Right atrium auricular region (tissue), 2 donors: ENCODE data around the gene MAFB. TPM values are rescaled to one million over a fixed set of nuclear protein-coding genes. Genes with fewer than 3 reads are reported as not detected.

ENCODE experiments used
- DNase-seq: peaks from one replicate; pipeline ENCODE4 v3.0.0-alpha.2; 2019; ENCODE audit warnings: low spot score
- H3K27ac ChIP-seq, 2 donors: fragments of 200-600 bp; sonication (generic); 1 replicate in 1 of 2; 2 replicates in 1 of 2; pipeline ENCODE4 v1.5.1; 2016 to 2019
- H3K27me3 ChIP-seq, 2 donors: fragments of 200-600 bp; sonication (generic); one replicate each; pipeline versions ENCODE4 v1.5.1 to v1.6.0; 2017 to 2019
- H3K36me3 ChIP-seq: fragments of 200-600 bp; sonication (generic); one replicate; pipeline ENCODE4 v1.5.1; 2016
- H3K4me1 ChIP-seq, 2 donors: fragments of 200-600 bp; sonication (generic); one replicate each; pipeline versions ENCODE4 v1.5.1 to v1.6.0; 2017 to 2019
- H3K4me3 ChIP-seq, 2 donors: fragments of 200-600 bp; sonication (generic); 1 replicate in 1 of 2; 2 replicates in 1 of 2; pipeline ENCODE4 v1.5.1; 2017 to 2019; ENCODE audit warnings: mild to moderate bottlenecking in 1 of 2, moderate library complexity in 1 of 2
- H3K9me3 ChIP-seq, 2 donors: fragments of 200-600 bp; sonication (generic); one replicate each; pipeline ENCODE4 v1.5.1; 2019
- CTCF ChIP-seq, 2 donors: fragments of 200-600 bp; sonication (generic); IDR thresholded peaks; one replicate each; pipeline ENCODE4 v1.5.1; 2019; ENCODE audit warnings: antibody characterized with exemption in 2 of 2
- total RNA-seq, 2 donors: library from RNA; depleted of rRNA; stranded (reverse); fragments of >200 nt; gene quantifications; one replicate each; pipeline ENCODE4 v1.1.0, GENCODE V29; 2016

MAFB gene
- total RNA-seq, 2 donors from 2014 or later, result 14.2 to 31.7 TPM

GRCh38 chr20:40663304-40663790, 25.7 kb downstream of the MAFB start:
- Histone ChIP-seq H3K27me3 (no peaks in the 10 kb centered on the region), H3K9me3 (no peaks in the 10 kb centered on the region), H3K4me3 (no peak overlapping the region), H3K27ac (no peak overlapping the region), H3K4me1 (peaks cover 0 to 3% of the 10 kb centered on the region in 2 donors), H3K36me3 (no peaks in the 10 kb centered on the region)
- DNase-seq, result no peak
- TF ChIP-seq CTCF (IDR thresholded peaks at IDR 0.05), result no peak

DNA sequence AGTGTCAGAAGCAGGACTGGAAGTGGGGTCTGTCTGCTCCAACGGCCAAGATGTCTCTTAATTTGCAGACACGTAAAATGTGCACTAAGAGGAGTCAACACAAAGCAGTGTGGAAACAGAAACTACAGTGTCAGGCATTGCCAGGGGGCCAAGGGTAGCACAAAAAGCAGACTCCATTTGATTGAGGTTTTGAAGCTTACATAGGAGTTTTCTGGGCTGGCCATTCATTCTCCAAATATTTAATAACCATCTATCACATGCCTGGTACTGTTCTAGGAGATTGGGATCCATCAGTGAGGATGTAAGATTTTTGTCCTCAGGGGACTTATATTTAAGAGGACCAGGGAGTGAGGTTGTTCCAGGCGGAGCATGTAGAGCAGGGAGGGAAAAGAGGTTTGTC, 29.5 kb downstream of the MAFB start:
- no peak for DNase-seq
- no peak for TF ChIP-seq CTCF (IDR thresholded peaks at IDR 0.05)

DNA sequence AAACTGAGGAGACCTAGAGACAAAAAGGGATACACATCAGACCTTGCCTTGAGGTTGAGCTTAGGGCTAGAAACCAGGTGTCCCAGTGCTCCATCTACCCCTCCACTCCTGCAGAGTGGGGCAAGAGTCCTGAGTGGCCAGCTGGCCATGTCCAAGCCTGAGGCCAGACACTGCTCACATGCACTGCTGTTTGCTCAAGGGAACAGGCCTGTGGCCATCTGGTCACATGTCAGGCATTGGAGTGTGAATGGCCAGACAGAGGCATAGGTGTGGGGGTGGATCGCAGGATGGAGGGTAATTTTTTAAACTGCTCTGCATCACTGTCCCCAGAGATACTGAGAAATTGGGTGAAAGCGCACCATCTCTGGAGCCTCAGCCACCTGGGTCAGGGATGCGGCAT, 30.5 kb downstream of the MAFB start:
- no peaks in the 10 kb centered on the region for H3K27me3 ChIP-seq
- no peaks in the 10 kb centered on the region for H3K36me3 ChIP-seq
- no peak overlapping the region for H3K27ac ChIP-seq
- no peak overlapping the region for H3K4me3 ChIP-seq
- H3K9me3 ChIP-seq, result no peaks in the 10 kb centered on the region
- peaks cover 0 to 15% of the 10 kb centered on the region in 2 donors for H3K4me1 ChIP-seq
- DNase-seq, result no peak
- no peak for TF ChIP-seq CTCF (IDR thresholded peaks at IDR 0.05)

More for the DNA sequence above, 29.5 kb downstream of the MAFB start:
- Histone ChIP-seq H3K36me3 (no peaks in the 10 kb centered on the region), H3K4me1 (peaks cover 0 to 13% of the 10 kb centered on the region in 2 donors), H3K9me3 (no peaks in the 10 kb centered on the region), H3K4me3 (no peak overlapping the region), H3K27me3 (no peaks in the 10 kb centered on the region), H3K27ac (no peak overlapping the region)

- Histone ChIP-seq H3K4me3 (no peak overlapping the region), H3K27me3 (no peaks in the 10 kb centered on the region), H3K36me3 (no peaks in the 10 kb centered on the region), H3K9me3 (no peaks in the 10 kb centered on the region), H3K4me1 (peaks cover 0 to 15% of the 10 kb centered on the region in 2 donors), H3K27ac (no peak overlapping the region)
- DNase-seq, result no peak
- no peak for TF ChIP-seq CTCF (IDR thresholded peaks at IDR 0.05)
Measured at GRCh38 chr20:40657526-40657925, 31.5 kb downstream of the MAFB start.

DNA sequence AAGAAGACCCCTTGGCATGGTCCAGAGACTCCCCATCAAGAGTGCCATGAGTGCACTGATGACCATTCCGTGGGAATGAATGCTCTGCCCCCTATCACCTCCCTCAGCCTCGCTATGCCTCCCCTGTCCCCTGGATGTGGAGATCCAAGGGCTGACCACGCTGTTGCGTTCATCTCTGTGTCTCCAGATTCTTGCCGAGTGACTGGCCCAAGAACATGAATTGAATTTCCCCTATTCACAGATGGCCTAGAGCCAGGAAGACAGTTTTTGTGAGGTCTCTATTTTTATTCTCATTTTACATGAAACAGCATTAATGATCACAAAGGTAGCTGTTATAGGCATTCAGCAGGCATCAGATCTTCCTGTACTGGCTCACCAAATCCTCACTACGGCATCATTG, 33.6 kb downstream of the MAFB start:
- Histone ChIP-seq H3K27ac (peak overlapping the region in 1 of 2 donors; percentile 7), H3K9me3 (no peaks in the 10 kb centered on the region), H3K27me3 (no peaks in the 10 kb centered on the region), H3K36me3 (no peaks in the 10 kb centered on the region), H3K4me1 (peaks cover 0 to 15% of the 10 kb centered on the region in 2 donors), H3K4me3 (no peak overlapping the region)
- DNase-seq, result no peak
- no peak for TF ChIP-seq CTCF (IDR thresholded peaks at IDR 0.05)

DNA sequence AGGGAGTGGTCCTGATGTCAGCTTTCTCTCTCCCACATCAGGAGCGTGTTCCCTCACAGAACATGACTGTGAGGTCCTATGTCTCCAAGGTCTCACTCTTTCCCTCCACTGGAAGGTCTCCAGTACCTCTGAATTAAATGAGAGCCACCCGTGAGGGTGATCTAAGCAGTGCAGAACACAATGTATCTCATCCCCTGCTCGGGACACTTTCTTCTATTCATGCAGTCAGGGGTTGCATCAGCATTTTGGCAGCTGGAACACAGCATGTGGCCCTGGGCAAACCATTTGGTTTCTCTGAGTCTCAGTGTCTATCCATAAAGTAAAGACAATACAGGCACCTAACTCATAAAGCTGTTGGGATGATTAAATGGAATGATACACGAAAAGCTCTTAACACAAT, 34.2 kb downstream of the MAFB start:
- Histone ChIP-seq H3K27me3 (no peaks in the 10 kb centered on the region), H3K27ac (peak overlapping the region in 1 of 2 donors; percentile 10), H3K4me1 (peaks cover 0 to 15% of the 10 kb centered on the region in 2 donors), H3K9me3 (no peaks in the 10 kb centered on the region), H3K36me3 (no peaks in the 10 kb centered on the region), H3K4me3 (no peak overlapping the region)
- peak; percentile 66 for DNase-seq
- TF ChIP-seq CTCF (IDR thresholded peaks at IDR 0.05), result no peak
